Measurements from ENCODE around the gene GRAMD2B. TPM values are rescaled to one million over a fixed set of nuclear protein-coding genes. Genes with fewer than 3 reads are reported as not detected.

Gene GRAMD2B
- total and polyA plus RNA-seq, 2 of the 8 experiments (the other 6 are each of a cell fraction or from before 2014, with no cell fraction given), result 6.4 to 9.4 TPM

- Histone ChIP-seq H3K27me3 (replicated peaks in 1 of 4; ENCODE audit: control insufficient read depth in 3 of 4, extremely low read depth in 1 of 4, insufficient read depth in 3 of 4, low read length in 3 of 4) (no peaks in the 10 kb centered on the region), H3K79me2 (ENCODE audit: control insufficient read depth in 1 of 2, insufficient read depth in 2 of 2, low read length in 2 of 2) (no peaks in the 10 kb centered on the region), H4K20me1 (replicated peaks in 1 of 2; ENCODE audit: control insufficient read depth in 1 of 2, insufficient read depth in 2 of 2, low read length in 2 of 2) (no peaks in the 10 kb centered on the region), H2BK120ac (replicated peaks; ENCODE audit: low read depth, low read length) (no peak overlapping the region), H3K9ac (replicated peaks in 1 of 4; ENCODE audit: extremely low read depth in 1 of 4, low read depth in 3 of 4, low read length in 3 of 4) (no peak overlapping the region), H4K5ac (ENCODE audit: insufficient read length, low read depth, low read length) (no peak overlapping the region), H3K36me3 (ENCODE audit: control insufficient read depth in 2 of 4, insufficient read depth in 4 of 4, low read length in 3 of 4) (peaks cover 2 to 43% (median 27%) of the 10 kb centered on the region in 4 experiments), H3K18ac (ENCODE audit: extremely low read depth, low read length) (no peak overlapping the region), H3K4me3 (ENCODE audit: extremely low read depth in 1 of 4, insufficient read depth in 2 of 4, low read depth in 3 of 4, low read length in 4 of 4) (no peak overlapping the region), H2AFZ (ENCODE audit: low read length) (no peak overlapping the region), H3K9me3 (ENCODE audit: insufficient read depth in 2 of 2, low read depth in 1 of 2, low read length in 1 of 2) (no peaks in the 10 kb centered on the region), H2BK12ac (ENCODE audit: low read depth, low read length) (no peak overlapping the region), H3K14ac (ENCODE audit: insufficient read length) (no peak overlapping the region), H2BK5ac (ENCODE audit: low read depth, low read length) (no peak overlapping the region), H3K27ac (ENCODE audit: low read depth, low read length) (no peak overlapping the region), H2BK20ac (ENCODE audit: low read length) (no peak overlapping the region), H3K23ac (ENCODE audit: insufficient read length) (no peak overlapping the region), H3K4me1 (replicated peaks in 1 of 4; ENCODE audit: control insufficient read depth in 3 of 4, insufficient read depth in 4 of 4, low read length in 3 of 4) (no peaks in the 10 kb centered on the region), H3K56ac (replicated peaks; ENCODE audit: insufficient read length, low read depth, low read length) (no peak overlapping the region), H3K79me1 (ENCODE audit: low read depth, low read length) (no peaks in the 10 kb centered on the region), H2AK5ac (ENCODE audit: low read depth, low read length) (no peak overlapping the region), H3K4ac (replicated peaks; ENCODE audit: insufficient read length, low read depth, low read length) (no peak overlapping the region), H3K23me2 (ENCODE audit: low read depth, low read length) (no peaks in the 10 kb centered on the region), H3K4me2 (ENCODE audit: insufficient read depth in 1 of 2, low read depth in 2 of 2, low read length in 2 of 2) (no peak overlapping the region), H2BK15ac (ENCODE audit: low read length) (no peak overlapping the region), H4K8ac (ENCODE audit: extremely low read depth, insufficient read depth, low read length) (no peak overlapping the region), H4K91ac (replicated peaks; ENCODE audit: insufficient read length, low read length) (no peak overlapping the region)
- FAIRE-seq (no peak), DNase-seq (ENCODE audit: low read depth in 1 of 2, low spot score in 2 of 2) (no peak)
- WGBS, 2 experiments (ENCODE audit: extremely low coverage in 1 of 2, insufficient coverage in 1 of 2, insufficient read length in 1 of 2, insufficient replicate concordance in 2 of 2, low coverage in 1 of 2, low lambda C conversion rate in 2 of 2, missing lambda C conversion rate in 1 of 2), result 87% methylated on average over 12 of the region's 12 CpGs; no CpG with 5 or more reads in 1 of the 2 experiments
- CTCF ChIA-PET (ENCODE audit: partially characterized antibody), result interaction anchor here (0.9 to 6.0 kb wide), 14 partner anchors 8 to 152 kb away, joined by 3 to 60 read pairs (median 6); no protein-coding TSS in a partner anchor
- POLR2A ChIA-PET (ENCODE audit: partially characterized antibody), result interaction anchor here (1.4 kb wide), 1 partner anchor 139 kb away, joined by 3 read pairs; no protein-coding TSS in a partner anchor
- no peak for TF ChIP-seq SUZ12 (IDR thresholded peaks at IDR 0.05; ENCODE audit: low read length)
- TF ChIP-seq RAD21 (IDR thresholded peaks at IDR 0.05 in 1 of 2, conservative IDR thresholded peaks at IDR 0.05 in 1 of 2; ENCODE audit: low read depth in 2 of 2, low read length in 2 of 2), result peak in 1 of 2 experiments; percentile 27; a peak in 2 of 4 replicates
- peak in 2 of 3 experiments; percentile 20 to 23; a peak in 2 of 4 replicates for TF ChIP-seq CTCF (IDR thresholded peaks at IDR 0.05; ENCODE audit: control extremely low read depth in 1 of 3, insufficient read depth in 1 of 3, low read depth in 1 of 3, low read length in 3 of 3)
- TF ChIP-seq CREB1 (IDR thresholded peaks at IDR 0.05), result no peak
Observed at GRCh38 chr5:126490167-126490940, 67.1 kb downstream of the GRAMD2B start.

All from H1 (cell line).